GM21526 (cell line): ENCODE results near the gene HCN4.
"Not testable (repeated sequence)": the region's sequence is repeated elsewhere in the genome, so short reads cannot be mapped to it uniquely, and the experiment has no call there.

Experiments
- ATAC-seq: cut with Tn5 transposase; IDR thresholded peaks from one replicate; pipeline ENCODE4 v1.9.1; 2021; ENCODE audit warnings: moderate library complexity; ENCODE audit not compliant: unreplicated experiment, low FRiP score

HCN4 gene

DNA sequence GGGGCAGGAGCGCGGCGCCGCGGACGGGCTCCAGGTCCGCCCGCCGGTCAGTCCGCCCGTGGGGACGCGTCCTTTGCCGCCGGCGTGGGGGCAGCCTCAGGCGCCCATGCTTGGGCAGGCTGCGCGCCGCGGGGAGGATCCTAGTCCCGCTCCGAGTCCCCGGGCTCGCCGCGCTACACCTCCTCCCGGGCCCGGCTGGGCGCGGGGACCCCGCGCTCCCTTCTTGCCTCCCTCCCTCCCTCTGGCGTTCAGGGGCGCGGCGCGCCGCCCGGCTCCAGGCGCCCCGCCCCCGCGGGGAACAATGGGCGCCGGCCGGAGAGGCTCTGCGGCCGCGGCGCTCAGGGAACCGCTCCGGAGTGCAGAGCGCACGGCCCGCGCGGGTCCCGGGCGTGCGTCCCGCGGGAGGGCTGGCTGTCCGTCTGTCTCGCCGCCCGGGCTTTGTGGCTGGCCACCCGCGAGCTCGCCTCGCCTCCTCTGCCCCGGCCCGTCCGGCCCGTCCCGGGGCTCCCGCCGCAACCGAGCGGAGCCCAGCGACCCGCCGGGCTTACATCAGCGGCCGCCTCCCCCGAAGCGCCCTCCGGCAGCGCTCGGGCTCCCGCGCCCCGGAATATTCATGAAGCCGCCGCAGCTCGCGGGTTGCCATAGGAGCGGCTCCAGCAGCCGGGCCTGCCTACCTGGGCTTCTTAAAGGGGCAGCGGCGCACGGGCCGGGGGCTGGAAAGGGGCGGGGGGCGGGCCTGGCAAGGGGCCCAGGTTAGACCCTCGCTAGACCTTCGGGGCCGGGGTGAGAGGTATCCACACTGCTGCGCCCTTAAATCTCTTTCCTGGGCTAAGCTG is at the start of gene HCN4:
TSS of gene HCN4 (minus strand) at position 658 of the 836 bp plus-strand sequence. CDS start 688 bp downstream, outside the sequence.
- no peak for ATAC-seq

DNA sequence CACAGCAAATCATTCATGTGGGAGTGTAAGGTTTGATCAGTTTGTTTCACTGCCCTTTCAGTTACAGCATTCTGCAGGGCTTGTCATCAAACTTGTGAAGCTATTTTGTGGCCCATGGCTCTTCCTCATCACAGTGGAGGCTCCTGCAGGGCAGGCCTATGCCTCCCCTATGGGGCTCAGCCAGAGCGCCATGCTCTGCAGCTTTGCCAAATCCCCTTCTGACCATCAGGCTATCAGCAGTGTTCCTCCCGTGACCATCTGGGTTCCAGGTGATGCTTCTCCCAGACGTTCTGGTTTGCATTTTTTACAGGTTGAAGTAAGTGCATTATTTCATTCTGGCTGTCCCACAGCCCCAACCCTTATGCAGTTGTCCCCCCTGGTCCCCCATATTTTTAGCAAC is 46.1 kb upstream of the HCN4 start:
- ATAC-seq = no peak

DNA sequence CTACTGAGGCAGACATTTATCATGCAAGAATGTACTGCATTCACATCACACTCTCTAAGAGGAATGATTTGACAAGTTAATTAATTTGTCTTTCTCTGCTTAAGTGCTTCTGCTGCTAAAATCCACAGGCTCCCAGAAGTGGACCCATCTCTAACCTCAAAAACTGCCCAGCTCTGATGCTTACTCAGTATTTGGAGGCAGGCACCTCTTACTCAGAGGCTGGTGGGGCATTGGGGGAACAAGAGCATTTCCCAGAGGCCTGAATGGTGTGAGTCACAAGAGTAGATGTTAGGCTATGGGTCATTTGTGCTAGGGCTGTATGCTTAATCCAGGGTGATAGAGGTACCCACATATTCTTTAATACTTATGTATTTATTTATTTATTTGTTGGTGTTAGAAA is 34.4 kb upstream of the HCN4 start:
- ATAC-seq = no peak

DNA sequence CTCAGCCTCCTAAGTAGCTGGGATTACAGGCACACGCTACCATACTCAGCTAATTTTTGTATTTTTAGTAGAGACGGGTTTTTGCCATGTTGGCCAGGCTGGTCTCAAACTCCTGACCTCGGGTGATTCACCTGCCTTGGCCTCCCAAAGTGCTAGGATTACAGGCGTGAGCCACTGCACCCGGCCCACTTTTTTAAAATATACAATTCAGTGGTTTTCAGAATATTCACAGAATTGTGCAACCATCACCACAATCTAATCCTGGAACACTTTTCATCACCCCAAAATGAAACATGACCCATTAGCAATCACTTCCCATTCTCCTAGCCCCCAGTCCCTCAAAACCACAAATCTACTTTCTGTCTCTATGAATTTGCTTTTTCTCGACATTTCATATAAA is 31.5 kb upstream of the HCN4 start:
- ATAC-seq = not testable (repeated sequence)

DNA sequence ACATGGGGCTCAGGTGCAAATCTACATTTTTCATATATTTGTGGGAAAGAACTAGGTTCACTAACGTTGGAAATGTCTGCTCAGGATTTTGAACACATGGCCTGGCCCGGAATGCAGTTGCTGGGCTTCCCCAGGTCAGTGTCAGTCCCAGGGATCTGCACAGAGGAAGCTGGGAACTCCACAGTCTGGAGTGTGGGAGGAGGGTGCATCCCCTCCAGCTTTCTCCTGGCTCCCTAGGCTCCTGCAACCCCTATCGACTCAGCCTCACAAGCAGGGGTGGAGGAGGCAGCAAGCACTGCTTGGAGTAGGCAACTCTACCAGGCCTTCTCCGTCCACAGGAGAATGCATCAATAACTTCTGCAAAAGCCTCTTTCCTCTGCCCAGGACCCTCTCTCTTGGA is 30.1 kb upstream of the HCN4 start:
- ATAC-seq = no peak

DNA sequence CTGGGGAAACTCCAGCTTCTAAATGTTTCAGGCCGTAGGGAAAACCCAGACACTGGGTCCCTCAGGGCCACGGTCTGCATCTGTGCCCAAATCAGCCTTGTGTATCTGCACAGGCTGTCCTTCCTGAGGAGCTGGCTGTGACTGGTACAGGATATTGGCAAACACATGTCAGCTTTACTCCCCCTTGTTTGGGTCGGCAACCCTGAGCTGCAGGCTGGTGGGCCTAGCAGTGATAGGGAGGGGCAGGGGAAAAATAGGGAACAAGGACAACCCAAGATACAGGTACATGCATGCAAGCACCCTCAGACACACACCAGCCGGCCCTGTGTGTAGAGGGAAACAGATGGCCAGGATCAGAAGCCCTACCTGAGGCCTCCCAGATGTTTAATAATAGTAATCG is 28.7 kb upstream of the HCN4 start:
- ATAC-seq = no peak

DNA sequence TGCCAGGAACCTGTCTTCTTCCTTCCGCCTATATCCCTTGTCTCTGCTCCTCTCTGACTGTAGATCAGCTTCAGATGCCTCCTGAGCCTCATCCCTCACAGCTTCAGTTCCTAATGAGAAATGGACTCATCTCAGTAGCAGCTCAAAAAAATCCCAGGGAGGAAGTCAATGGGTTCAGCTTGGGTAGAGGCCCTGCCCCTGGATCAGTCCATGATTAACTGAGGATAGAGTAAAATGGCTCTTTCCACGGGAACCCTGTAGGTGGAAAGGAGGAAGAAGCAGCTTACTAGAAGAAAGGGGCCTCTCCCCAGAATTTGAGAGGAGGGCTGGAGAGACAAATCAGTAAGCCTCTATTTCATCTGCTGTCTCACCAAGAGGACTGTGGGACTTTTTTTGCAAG is 26.9 kb upstream of the HCN4 start:
- no peak for ATAC-seq

DNA sequence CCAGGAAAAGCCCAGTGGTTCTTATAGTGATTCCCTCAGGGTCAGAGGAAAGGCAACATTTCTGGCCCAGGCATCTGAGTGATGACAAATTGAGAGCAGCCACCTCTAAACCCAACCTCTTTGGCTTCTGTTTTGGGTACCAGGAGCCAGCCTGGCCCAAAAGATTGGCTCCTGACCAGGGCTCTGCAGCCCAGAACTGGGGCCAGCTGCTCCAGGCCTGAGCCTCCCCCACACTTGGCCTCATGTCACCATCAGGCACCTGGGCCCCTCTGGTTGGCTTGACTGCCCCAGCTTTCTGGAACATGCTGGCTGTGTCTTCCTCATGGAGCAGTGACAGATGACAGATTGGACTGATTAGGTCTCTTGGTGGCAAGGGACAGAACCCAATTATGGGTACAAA is 26.0 kb upstream of the HCN4 start:
- no peak for ATAC-seq

DNA sequence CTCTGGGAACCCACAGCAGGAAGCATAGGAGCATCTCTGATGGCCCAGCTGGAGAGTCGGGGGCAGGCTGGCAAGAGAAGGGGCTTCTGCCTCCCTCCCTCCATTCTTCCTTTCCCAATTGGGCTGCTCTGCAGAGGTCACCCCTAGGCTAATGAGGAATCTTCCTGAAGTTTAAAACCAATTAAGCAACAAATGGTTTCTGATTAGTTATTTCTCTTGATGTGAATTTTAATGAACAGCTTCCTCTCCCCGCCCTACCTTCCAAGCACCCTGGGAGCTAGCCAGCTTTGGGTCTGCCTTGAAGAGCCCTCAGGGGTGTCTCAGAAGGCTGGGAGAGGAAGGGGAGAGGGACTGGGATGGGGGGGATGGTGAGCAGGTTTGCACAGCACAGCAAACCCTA is 24.6 kb upstream of the HCN4 start:
- ATAC-seq = no peak

DNA sequence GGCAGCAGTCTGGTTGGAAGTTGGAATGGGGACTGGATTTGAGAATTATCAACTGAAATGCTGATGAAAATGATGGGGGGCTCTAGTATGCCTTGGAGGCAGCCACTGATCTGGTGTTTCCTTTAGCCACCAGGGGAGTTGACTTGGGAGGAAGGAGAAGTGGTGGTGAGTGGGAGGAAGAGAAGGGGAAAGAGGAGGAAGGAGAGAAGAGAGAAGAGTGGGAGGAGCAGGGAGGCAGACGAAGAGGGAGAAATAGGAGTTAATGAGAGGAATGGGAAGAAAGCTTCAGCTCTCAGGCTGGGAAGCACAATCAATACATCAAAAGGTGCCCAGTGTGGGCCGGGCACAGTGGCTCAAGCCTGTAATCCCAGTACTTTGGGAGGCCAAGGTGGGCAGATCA is 23.3 kb upstream of the HCN4 start:
- no peak for ATAC-seq

DNA sequence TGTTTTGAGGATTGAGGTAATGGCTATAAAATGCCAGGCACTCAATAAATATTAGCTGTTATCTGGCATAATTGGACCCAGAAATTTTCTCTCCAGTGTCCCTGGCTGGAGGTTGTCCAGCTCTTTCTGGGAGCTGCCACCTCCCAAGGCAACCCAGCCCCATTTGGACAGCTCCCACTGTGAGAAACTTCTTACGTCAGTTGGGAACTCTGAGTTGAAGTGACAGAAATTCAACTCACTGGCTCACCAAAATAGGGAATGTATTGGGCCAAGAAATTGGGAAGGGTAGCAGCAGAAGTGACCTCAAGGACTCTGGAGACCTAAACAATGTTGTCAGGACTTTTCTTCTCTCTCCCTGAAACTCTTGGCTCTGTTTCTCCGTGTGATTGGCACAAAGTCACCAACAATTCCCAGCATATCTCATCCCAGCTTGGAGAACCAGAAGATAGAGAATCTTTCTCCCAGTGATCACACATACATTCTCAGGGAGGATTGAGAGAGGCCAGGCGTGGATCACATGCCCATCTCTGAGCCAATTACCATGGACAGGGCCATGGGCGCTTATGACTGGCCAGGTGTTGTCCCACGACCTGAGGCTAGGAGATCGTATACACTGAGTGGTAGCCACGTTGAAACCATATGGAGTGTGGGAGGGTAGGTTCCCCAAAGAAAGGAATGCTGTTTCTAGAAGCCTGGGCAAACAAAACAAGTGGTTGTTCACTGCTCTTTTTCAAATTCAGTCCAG is 22.5 kb upstream of the HCN4 start:
- no peak for ATAC-seq

DNA sequence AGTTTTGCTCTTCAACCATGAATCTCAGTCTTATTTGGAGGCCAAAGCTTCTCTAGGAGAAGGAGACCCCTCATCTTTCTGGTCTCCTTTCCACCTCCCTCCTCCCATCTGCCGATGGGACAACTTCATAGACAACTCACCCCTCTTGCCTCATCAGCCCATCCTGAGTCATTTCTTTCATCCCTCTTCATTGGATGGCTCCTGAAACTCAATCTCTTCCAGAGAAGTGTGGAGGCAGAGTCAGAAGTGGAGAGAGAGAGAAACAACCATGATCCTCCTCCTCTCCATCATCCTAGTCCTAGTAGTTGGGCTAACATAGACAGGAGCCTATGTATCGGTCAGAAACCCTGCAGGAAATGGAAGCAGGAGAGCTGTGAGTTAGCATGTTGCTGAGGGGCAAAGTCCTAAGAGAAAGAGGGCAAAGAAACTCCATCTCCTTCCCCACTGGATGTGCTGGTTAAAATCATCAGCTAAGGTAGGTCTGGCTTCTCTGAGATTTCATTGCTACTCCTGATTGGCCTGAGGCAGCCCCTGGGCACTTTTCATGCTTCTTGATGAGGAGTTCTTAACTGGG is 21.3 kb upstream of the HCN4 start:
- ATAC-seq = no peak

DNA sequence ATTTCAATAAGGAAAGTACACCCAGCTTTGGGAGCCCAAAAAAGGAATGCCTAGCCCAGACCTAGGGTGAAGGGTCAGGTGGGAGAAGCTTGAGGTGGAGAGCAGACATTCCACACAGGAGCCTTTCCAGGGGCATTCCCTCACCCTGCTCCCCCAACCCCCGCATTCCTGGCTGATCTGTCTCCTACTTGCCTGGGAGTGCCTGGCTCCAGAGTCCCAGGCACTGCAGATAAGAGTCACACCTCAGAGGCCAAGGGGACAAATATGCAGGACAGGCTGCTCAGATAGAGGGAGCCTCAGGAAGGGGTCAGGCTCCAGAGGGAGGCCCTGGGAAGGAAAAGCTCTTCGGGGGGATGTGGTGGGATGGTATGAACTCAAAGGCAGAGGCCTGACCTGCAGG is 20.8 kb upstream of the HCN4 start:
- no peak for ATAC-seq

DNA sequence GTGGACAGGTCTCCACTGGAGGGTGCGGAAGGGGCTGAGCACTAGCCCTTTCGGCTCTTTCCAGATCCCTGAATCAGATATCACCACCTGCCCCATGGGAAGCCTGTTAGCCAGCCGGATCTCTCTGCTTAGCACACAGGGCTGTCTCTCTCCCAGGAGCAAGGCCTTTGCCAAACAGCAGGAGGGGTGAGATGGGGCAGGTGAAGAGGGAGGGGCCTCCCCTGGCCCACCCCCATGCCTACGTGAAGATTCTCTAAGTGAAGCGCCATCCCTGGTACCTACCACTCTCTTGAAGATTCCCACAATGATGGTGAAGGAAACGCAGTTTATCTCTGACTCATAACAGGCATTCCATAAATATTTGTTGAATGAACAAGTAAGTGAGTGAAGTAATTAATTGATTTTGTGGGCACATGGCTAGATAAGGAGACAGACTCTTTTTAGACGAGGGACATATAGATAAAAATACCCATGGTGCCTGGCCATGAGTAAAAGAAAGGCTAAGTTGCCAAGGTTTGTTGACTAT is 19.6 kb upstream of the HCN4 start:
- ATAC-seq = no peak

DNA sequence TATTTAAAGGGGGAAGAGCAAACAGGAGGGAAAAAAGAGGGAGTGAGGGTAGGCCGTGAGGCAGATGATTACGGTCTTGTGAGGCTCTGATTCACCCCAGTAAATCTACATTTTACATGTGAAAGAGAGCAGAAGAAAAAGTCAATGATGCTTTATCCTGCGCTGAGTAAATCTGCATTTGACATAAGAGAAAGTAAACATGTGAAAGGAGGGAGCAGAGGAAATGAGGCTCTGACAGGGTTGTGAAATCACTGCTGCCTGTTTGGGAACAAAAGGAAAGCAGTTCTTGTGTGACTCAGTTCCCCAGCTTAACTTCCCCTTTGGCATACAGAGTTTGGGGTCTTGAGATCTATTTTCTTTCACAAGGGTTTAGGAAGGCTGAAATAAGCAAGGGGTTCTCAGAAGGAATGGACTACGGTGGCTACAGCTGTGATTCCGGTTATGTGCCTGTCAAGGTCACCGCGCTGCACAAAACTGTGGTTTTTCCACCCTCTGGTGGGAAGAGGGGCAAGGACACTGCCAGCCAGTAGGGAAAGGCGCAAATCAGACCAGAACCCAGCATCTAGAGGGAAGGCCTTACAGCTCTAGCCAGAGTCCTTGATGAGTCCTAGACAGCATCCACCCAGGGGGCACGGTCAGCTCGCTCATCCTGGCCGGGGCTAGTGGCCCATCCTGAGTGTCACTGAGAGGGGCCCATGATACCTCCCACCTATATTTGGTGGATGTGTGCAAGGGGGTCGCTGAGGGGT is 18.9 kb upstream of the HCN4 start:
- no peak for ATAC-seq

DNA sequence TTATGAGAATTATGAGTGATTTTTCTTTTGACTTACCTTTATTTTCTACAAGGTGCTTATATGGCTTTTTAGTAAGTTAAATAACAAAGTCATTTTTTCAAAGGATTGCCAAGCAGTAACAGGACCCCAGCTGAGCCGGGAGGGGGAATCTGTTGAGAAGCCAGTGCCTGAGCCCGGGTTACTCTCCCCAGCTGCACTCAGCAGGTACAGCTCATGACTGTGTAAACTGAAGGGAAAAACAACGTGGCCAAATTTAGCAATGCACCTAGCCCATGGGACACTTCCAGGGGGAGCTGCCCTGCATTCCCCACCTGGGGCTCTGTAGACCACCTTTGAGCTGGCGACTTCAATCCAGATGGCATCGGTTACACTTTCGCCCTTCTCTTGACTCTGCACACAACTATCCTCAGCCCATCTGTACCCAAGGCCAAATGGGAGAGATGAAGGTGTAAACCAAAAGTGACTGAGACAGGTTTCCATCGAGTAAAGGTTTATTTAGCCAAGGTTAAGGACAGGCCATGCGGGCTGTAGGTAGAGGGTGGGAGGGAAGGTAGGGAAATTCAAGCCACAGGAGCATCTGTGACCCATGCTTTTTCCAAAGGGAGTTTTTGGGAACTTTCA is 18.2 kb upstream of the HCN4 start:
- ATAC-seq = no peak

DNA sequence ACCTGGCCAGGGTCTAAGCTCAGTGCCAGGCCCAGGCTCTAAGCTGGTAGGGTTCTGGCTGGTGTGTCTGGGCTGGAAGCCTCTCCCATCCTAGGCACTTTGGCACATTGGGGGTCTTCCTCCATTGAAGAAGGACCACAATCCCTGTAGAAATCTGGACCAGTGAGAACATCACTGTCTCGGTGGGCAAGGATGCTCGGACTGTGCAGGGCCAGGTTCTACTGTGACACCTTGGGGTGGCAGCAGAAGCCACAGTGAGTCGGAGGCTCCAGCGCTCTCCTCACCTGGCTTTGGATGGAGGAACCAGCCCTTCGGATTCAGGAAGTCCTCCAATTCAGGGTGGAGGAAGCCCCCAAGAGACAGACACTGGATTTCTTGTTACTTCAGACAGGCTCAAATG is 17.5 kb upstream of the HCN4 start:
- no peak for ATAC-seq

DNA sequence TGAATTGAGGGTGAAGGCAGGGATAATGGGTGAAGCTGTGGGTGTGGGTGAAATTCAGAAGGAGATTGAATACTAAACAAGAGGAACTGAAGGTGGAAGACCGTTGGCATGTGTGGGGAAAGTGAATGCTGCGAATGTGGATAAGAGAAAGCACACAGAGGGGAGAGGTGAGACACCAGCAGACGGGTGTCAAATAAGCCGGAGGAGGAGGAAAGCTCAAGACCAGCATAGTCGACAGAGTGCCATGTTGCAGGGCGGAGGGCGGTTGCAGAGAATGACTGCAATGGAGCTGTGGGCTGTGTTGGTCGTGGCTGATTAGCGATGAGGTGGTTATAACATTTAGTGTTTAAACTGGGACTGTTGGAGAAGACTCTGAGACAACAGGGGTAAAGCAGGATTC is 16.4 kb upstream of the HCN4 start:
- ATAC-seq = no peak

DNA sequence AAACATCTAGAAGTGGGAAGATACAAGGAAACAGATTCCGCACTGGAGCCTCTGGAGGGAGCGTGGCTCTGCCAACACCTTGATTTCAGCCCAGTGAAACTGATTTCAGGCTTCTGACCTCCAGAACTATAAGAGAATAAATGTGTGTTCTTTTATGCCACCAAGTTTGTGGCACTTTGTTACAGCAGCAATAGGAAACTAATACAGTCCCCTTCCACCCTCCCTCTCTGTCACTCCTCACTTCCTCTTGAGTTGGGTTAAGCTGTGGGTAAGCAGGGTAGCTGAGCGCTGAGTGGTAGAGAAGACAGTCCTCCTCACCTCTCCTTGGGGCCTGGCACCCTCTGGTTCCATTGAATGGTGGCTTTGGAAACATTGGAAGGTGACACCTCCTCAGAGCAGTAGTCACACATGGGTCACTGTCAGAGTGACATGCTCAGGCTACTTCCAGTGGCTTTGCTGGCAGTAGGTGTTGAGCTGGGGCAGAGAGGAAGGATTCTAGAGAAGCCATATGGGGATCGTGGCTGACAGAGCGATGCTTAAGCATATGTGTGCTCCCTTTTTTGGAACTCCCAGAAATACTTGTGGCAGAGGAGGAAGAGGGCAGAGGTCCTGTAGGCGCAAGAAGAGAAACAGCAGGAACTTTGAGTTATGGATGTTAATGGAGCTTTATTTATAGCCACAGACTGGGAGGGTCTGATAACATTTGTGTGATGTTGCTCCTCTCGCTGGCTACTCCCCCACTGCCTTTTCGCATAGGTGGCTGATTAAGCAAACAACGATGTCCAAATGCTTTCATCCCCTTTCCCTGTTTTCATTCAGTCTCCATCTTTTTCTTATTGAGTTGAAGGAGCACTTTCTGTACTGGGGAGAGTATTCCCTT is 14.8 kb upstream of the HCN4 start:
- no peak for ATAC-seq
